ENCODE measurements around the gene ZNRF3. TPM values are rescaled to one million over a fixed set of nuclear protein-coding genes. Genes with fewer than 3 reads are reported as not detected.

ZNRF3 gene
- total RNA-seq, 2 experiments from 2014 or later: 1.2 to 1.3 TPM

DNA sequence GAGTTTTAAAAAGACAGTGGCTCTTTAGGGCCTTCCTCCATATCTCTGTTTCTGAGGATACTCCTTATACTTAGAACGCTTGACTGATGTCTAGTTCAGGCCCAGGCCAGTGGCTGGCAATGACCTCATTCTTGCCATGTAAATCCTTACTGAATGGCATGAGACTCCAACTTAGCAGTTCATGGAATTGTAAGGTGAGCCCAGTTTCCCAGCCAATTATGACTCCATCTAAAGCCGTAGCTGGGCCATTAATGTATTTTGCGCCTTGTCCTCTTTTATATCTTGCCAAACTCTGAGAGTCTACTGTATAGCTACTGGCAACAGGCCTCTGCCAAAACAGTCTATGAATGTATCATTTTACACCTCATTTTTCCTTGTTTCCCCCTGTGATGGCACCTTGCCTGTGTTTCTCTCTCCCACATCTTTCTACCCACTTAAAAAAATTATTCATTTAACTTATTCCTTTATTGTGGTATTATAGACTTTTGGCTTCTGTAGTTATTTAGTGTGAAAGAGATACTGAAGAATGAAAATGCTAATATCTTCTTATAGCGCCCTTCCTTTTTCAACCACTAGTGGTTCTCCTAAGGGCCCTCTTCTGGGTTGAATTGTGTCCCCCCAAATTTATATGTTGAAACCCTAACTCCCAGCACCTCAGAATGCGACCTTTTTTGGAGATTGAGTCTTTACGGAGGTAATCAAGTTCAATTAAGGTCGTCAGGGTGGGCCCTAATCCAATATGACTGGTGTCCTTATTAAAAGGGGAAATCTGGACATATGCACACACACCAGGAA, 67.4 kb downstream of the ZNRF3 start:
- Mint-ChIP-seq H3K9me3 (ENCODE audit: insufficient read depth) (peaks cover 16% of the 10 kb centered on the region), H3K4me1 (ENCODE audit: low read depth) (peaks cover 9% of the 10 kb centered on the region), H3K36me3 (ENCODE audit: low read depth) (peaks cover 7% of the 10 kb centered on the region), H3K27me3 (ENCODE audit: low read depth) (peaks cover 69% of the 10 kb centered on the region), H3K27ac (no peak overlapping the region), H3K4me3 (no peak overlapping the region)
- DNase-seq (no peak), ATAC-seq (no peak)
- ChIA-PET POLR2A (no interaction called here), CTCF (no interaction called here)

- peaks cover 11% of the 10 kb centered on the region for H3K9me3 Mint-ChIP-seq (ENCODE audit: insufficient read depth)
Observed at GRCh38 chr22:28951530-28951929, 68.2 kb downstream of the ZNRF3 start.

DNA sequence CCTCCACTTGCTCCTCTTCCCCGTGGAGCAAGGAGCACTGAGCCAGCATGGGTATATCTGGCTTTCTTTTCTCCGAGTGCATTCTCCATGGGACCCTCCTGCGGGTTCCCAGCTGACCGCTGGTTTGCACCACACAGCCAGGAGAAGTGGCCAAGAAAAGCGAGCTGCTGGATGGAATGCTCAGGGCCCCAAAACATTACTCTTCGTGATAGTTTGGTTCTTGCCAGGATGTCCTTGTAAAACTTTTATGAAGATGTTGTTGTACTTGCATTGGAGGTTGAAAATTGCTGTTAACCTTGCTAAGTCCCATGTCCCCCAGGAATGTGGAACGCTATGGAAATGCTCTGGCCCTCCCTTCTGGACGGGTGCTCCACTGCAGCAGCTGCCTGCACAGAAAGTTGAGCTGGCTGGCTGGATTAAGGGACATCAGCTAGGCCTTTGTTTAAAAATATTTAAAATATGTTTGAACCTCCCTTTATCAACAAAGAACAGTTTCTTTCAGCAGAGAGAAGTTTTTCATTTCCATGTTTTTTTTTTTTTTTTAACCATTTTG, 68.7 kb downstream of the ZNRF3 start:
- CTCF ChIA-PET: no interaction called here
- peaks cover 1% of the 10 kb centered on the region for H3K36me3 Mint-ChIP-seq (ENCODE audit: low read depth)
- H3K27ac Mint-ChIP-seq: no peak overlapping the region
- POLR2A ChIA-PET: no interaction called here
- H3K27me3 Mint-ChIP-seq (ENCODE audit: low read depth): peaks cover 69% of the 10 kb centered on the region
- DNase-seq: no peak
- peaks cover 20% of the 10 kb centered on the region for H3K4me1 Mint-ChIP-seq (ENCODE audit: low read depth)
- ATAC-seq: no peak
- peaks cover 6% of the 10 kb centered on the region for H3K9me3 Mint-ChIP-seq (ENCODE audit: insufficient read depth)
- no peak overlapping the region for H3K4me3 Mint-ChIP-seq

More at GRCh38 chr22:28951530-28951929, 68.2 kb downstream of the ZNRF3 start:
- peaks cover 5% of the 10 kb centered on the region for H3K36me3 Mint-ChIP-seq (ENCODE audit: low read depth)
- no peak overlapping the region for H3K27ac Mint-ChIP-seq
- ATAC-seq (no peak), DNase-seq (no peak)
- CTCF ChIA-PET: no interaction called here
- H3K27me3 Mint-ChIP-seq (ENCODE audit: low read depth): peaks cover 69% of the 10 kb centered on the region
- peaks cover 16% of the 10 kb centered on the region for H3K4me1 Mint-ChIP-seq (ENCODE audit: low read depth)
- no peak overlapping the region for H3K4me3 Mint-ChIP-seq
- POLR2A ChIA-PET: no interaction called here

- no peaks in the 10 kb centered on the region for H3K36me3 Mint-ChIP-seq (ENCODE audit: low read depth)
Observed at GRCh38 chr22:28952857-28953256, 69.5 kb downstream of the ZNRF3 start.

DNA sequence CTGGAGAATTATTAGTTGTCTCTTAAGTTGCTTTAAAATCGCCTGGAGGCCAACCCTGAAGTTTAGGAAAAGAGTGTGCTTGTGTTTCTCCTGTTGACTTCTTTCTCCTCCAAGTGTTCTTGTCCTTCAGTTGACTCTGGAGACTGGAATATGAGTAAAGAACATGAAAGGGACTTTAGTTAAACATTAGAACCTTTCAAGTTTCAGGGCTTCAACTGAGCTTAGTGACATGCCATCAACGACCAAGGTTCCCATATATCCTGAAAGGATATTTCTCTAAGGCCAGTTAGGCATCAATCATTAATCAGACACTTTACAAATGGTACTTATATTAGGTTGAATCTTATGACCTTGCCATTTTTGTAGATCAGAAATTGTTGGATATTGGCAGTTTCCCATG, 70.0 kb downstream of the ZNRF3 start:
- no peaks in the 10 kb centered on the region for H3K36me3 Mint-ChIP-seq (ENCODE audit: low read depth)

More at GRCh38 chr22:28952857-28953256, 69.5 kb downstream of the ZNRF3 start:
- no peak for DNase-seq
- Mint-ChIP-seq H3K9me3 (ENCODE audit: insufficient read depth) (no peaks in the 10 kb centered on the region), H3K27me3 (ENCODE audit: low read depth) (peaks cover 71% of the 10 kb centered on the region), H3K4me1 (ENCODE audit: low read depth) (peaks cover 20% of the 10 kb centered on the region), H3K27ac (no peak overlapping the region), H3K4me3 (no peak overlapping the region)
- POLR2A ChIA-PET: no interaction called here
- ATAC-seq: no peak
- CTCF ChIA-PET: no interaction called here

DNA sequence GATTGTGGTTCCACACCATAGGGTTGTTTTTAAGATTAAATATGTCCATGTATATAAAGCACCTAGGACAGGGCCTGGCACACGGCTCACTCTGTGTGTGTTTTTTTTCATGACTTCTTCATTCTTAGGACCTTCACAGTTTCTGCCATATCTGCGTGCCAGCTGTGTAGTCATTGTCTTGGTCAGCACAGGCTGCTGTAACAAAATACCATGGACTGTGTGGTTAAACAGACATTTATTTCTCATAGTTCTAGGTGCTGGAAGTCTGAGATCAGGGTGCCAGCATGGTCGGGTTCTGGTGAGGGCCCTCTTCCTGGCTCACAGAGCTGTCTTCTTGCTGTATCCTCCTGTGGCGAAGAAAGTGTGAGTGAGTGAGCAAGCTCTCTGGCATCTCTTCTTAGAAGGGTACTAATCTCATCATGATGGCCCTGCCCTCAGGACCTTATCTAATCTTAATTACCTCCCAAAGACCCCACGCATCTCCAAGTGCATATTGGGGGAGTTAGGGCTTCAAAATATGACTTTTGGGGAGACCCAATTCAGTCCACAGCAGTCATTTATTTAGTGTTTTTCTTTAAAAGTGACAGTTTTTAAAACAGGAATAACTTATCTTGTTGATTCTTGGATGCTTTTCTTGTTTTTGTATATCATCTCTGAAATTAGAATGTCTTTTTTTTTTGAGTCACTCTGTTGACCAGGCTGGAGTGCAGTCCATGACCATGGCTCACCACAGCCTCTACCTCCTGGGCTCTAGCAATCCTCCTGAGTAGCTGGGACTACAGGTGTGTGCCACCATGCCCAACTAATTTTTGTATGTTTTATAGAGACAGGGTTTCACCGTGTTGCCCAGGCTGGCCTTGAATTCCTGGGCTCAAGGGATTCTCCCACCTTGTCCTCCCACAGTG, 70.9 kb downstream of the ZNRF3 start:
- Mint-ChIP-seq H3K4me1 (ENCODE audit: low read depth) (peaks cover 20% of the 10 kb centered on the region), H3K27ac (no peak overlapping the region), H3K4me3 (no peak overlapping the region), H3K9me3 (ENCODE audit: insufficient read depth) (no peaks in the 10 kb centered on the region), H3K36me3 (ENCODE audit: low read depth) (no peaks in the 10 kb centered on the region), H3K27me3 (ENCODE audit: low read depth) (peaks cover 80% of the 10 kb centered on the region)
- no peak for DNase-seq
- ATAC-seq: no peak
- CTCF ChIA-PET: interaction anchor here (0.7 kb wide), 1 partner anchor 22 kb away, joined by 3 read pairs; no protein-coding TSS in a partner anchor
- POLR2A ChIA-PET: no interaction called here

More for the DNA sequence above, 70.0 kb downstream of the ZNRF3 start:
- CTCF ChIA-PET: no interaction called here
- H3K9me3 Mint-ChIP-seq (ENCODE audit: insufficient read depth): no peaks in the 10 kb centered on the region
- DNase-seq: no peak
- ATAC-seq: no peak
- H3K27ac Mint-ChIP-seq: no peak overlapping the region
- H3K4me1 Mint-ChIP-seq (ENCODE audit: low read depth): peaks cover 20% of the 10 kb centered on the region
- POLR2A ChIA-PET: no interaction called here
- H3K27me3 Mint-ChIP-seq (ENCODE audit: low read depth): peaks cover 74% of the 10 kb centered on the region
- no peak overlapping the region for H3K4me3 Mint-ChIP-seq

GRCh38 chr22:28955817-28956216, 72.4 kb downstream of the ZNRF3 start:
- peaks cover 82% of the 10 kb centered on the region for H3K27me3 Mint-ChIP-seq (ENCODE audit: low read depth)
- DNase-seq (peak; percentile 93), ATAC-seq (peak; percentile 92)
- H3K27ac Mint-ChIP-seq: peak overlapping the region; percentile 73
- H3K36me3 Mint-ChIP-seq (ENCODE audit: low read depth): no peaks in the 10 kb centered on the region
- H3K9me3 Mint-ChIP-seq (ENCODE audit: insufficient read depth): no peaks in the 10 kb centered on the region
- H3K4me3 Mint-ChIP-seq: peak overlapping the region; percentile 44
- peaks cover 20% of the 10 kb centered on the region for H3K4me1 Mint-ChIP-seq (ENCODE audit: low read depth)
- ChIA-PET POLR2A (interaction anchor here (1.0 kb wide), 1 partner anchor 14 kb away, joined by 3 read pairs; no protein-coding TSS in a partner anchor), CTCF (no interaction called here)

DNA sequence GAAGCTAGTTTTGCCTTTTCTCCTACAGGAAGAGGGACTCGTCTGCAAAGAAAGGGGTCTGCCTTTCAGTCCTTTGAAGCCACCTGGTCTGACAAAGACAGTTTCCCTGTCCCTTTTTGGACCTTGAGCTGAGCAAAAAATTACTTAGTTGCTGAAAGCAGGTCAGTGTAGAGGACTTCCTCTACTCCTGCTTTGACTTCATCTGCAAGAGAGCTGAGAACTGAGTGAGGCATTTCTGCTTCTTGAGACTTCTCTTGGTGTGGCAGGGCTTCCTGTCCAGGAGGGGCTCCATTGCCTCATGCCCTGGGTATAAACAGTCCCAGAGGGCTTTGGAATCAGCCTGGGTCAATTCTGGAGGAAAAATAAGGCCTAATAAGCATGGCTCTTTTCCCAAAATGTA, 73.1 kb downstream of the ZNRF3 start:
- POLR2A ChIA-PET: interaction anchor here (1.0 kb wide), 1 partner anchor 14 kb away, joined by 3 read pairs; no protein-coding TSS in a partner anchor
- no peaks in the 10 kb centered on the region for H3K36me3 Mint-ChIP-seq (ENCODE audit: low read depth)
- CTCF ChIA-PET: no interaction called here

GRCh38 chr22:28958611-28959010, 75.2 kb downstream of the ZNRF3 start:
- H3K4me1 Mint-ChIP-seq (ENCODE audit: low read depth): peaks cover 20% of the 10 kb centered on the region
- peaks cover 81% of the 10 kb centered on the region for H3K27me3 Mint-ChIP-seq (ENCODE audit: low read depth)
- ATAC-seq: no peak
- ChIA-PET CTCF (no interaction called here), POLR2A (no interaction called here)
- H3K4me3 Mint-ChIP-seq: no peak overlapping the region
- H3K9me3 Mint-ChIP-seq (ENCODE audit: insufficient read depth): no peaks in the 10 kb centered on the region
- no peak overlapping the region for H3K27ac Mint-ChIP-seq
- no peaks in the 10 kb centered on the region for H3K36me3 Mint-ChIP-seq (ENCODE audit: low read depth)
- DNase-seq: no peak

More for the DNA sequence above, 73.1 kb downstream of the ZNRF3 start:
- no peaks in the 10 kb centered on the region for H3K9me3 Mint-ChIP-seq (ENCODE audit: insufficient read depth)
- no peak for ATAC-seq
- no peak overlapping the region for H3K27ac Mint-ChIP-seq
- H3K4me1 Mint-ChIP-seq (ENCODE audit: low read depth): peaks cover 20% of the 10 kb centered on the region
- H3K4me3 Mint-ChIP-seq: no peak overlapping the region
- no peak for DNase-seq
- H3K27me3 Mint-ChIP-seq (ENCODE audit: low read depth): peaks cover 84% of the 10 kb centered on the region

DNA sequence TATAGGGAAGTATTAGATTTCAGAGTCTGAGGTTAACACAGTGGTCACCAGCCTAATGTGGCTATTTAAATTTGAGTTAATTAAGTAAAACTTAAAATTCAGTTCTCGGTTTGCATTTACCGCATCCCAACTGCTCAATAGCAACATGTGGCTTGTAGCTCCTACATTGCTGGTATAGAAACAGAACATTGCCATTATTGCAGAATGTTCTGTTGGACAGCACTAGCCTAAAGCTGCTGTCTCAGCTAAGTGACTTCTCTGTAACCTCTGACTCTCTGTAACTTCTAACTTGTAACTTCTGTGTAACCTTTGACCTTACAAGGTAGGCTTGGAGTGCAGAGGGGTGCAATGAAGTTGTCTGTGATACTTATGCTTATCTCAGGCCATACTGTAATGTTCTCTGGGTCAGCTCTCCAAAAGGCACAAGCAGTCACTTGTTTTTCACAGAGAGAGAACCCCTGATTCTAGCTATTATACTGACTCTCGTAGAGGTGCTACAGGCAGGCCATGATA, 78.7 kb downstream of the ZNRF3 start:
- ChIA-PET CTCF (interaction anchor here (1.0 kb wide), 1 partner anchor 13 kb away, joined by 4 read pairs; no protein-coding TSS in a partner anchor), POLR2A (interaction anchor here (0.6 kb wide), 1 partner anchor 21 kb away, joined by 3 read pairs; no protein-coding TSS in a partner anchor)
- Mint-ChIP-seq H3K36me3 (ENCODE audit: low read depth) (no peaks in the 10 kb centered on the region), H3K4me3 (no peak overlapping the region), H3K27ac (no peak overlapping the region), H3K9me3 (ENCODE audit: insufficient read depth) (no peaks in the 10 kb centered on the region), H3K27me3 (ENCODE audit: low read depth) (peaks cover 82% of the 10 kb centered on the region), H3K4me1 (ENCODE audit: low read depth) (no peaks in the 10 kb centered on the region)
- DNase-seq (no peak), ATAC-seq (no peak)

- ATAC-seq: no peak
- ChIA-PET CTCF (no interaction called here), POLR2A (no interaction called here)
- peaks cover 73% of the 10 kb centered on the region for H3K27me3 Mint-ChIP-seq (ENCODE audit: low read depth)
- no peak overlapping the region for H3K4me3 Mint-ChIP-seq
- no peak overlapping the region for H3K27ac Mint-ChIP-seq
- no peaks in the 10 kb centered on the region for H3K36me3 Mint-ChIP-seq (ENCODE audit: low read depth)
- no peaks in the 10 kb centered on the region for H3K4me1 Mint-ChIP-seq (ENCODE audit: low read depth)
- no peak for DNase-seq
- no peaks in the 10 kb centered on the region for H3K9me3 Mint-ChIP-seq (ENCODE audit: insufficient read depth)
Observed at GRCh38 chr22:28963362-28963761, 80.0 kb downstream of the ZNRF3 start.
